OCI-LY7 (cell line): ENCODE data around the gene FKBP6. TPM values are rescaled to one million over a fixed set of nuclear protein-coding genes. Genes with fewer than 3 reads are reported as not detected.
A peak's percentile ranks its signal among the peaks of the same experiment; 100 is the strongest.
"Not testable (repeated sequence)": the region's sequence is repeated elsewhere in the genome, so short reads cannot be mapped to it uniquely, and the experiment has no call there.

Source experiments
- Bru-seq: library from RNA; stranded (reverse); fragments of 400-500 nt; gene quantifications from one replicate; lab custom pipeline; 2021; lab: Mats Ljungman, UMichigan
- BruChase-seq, 2 experiments: library from RNA; stranded (reverse); fragments of 400-500 nt; gene quantifications; one replicate each; lab custom pipeline; 2021; lab: Mats Ljungman, UMichigan
- BruUV-seq: library from RNA; stranded (reverse); fragments of 400-500 nt; replicated peaks from 2 replicates; lab custom pipeline; 2021; lab: Mats Ljungman, UMichigan
- CTCF ChIA-PET: fragments of 300-600 bp; sonication (Branson Sonifier 250); formaldehyde crosslinking; loops from one replicate; lab custom pipeline; 2022; ENCODE audit warnings: antibody characterized with exemption; ENCODE audit not compliant: unreplicated experiment; lab: Charles Lee
- POLR2A ChIA-PET: fragments of 300-600 bp; sonication (Branson Sonifier 250); formaldehyde crosslinking; loops from one replicate; lab custom pipeline; 2022; ENCODE audit warnings: antibody characterized with exemption; lab: Charles Lee
- DNase-seq: peaks from one replicate; pipeline ENCODE4 v3.0.0-alpha.2; 2015; ENCODE audit warnings: low spot score
- H2AFZ ChIP-seq: fragments of 200-600 bp; sonication (generic), shearing (Covaris generic); 2 replicates; pipeline ENCODE4 v1.6.1; 2014; ENCODE audit warnings: mild to moderate bottlenecking, antibody characterized with exemption, low read length, moderate library complexity
- H3K27ac ChIP-seq: fragments of 200-600 bp; sonication (generic); 2 replicates; pipeline ENCODE4 v1.5.1; 2014; ENCODE audit warnings: mixed run types, low read depth, mild to moderate bottlenecking, moderate library complexity, low read length, inconsistent platforms; ENCODE audit not compliant: poor library complexity, severe bottlenecking
- H3K36me3 ChIP-seq: fragments of 200-600 bp; sonication (generic); 2 replicates; pipeline ENCODE4 v1.6.1; 2014; ENCODE audit warnings: mild to moderate bottlenecking, antibody characterized with exemption, low read length, moderate library complexity, mixed read lengths; ENCODE audit not compliant: insufficient read depth
- H3K4me1 ChIP-seq: fragments of 200-600 bp; sonication (generic); 2 replicates; pipeline ENCODE4 v1.5.1; 2014; ENCODE audit warnings: mild to moderate bottlenecking, low read length; ENCODE audit not compliant: insufficient read depth, poor library complexity, severe bottlenecking
- H3K4me2 ChIP-seq: fragments of 200-600 bp; sonication (generic); 2 replicates; pipeline ENCODE4 v1.6.1; 2014; ENCODE audit warnings: mild to moderate bottlenecking, low read length
- H3K4me3 ChIP-seq: fragments of 200-600 bp; sonication (generic); 2 replicates; pipeline ENCODE4 v1.5.1; 2014; ENCODE audit warnings: mild to moderate bottlenecking, low read depth, low read length; ENCODE audit not compliant: poor library complexity, severe bottlenecking
- H3K79me2 ChIP-seq: fragments of 200-600 bp; sonication (generic); 2 replicates; pipeline ENCODE4 v1.6.1; 2016; ENCODE audit warnings: low read depth, mild to moderate bottlenecking, low read length, moderate library complexity, mixed read lengths; ENCODE audit not compliant: insufficient read depth
- H3K9me2 ChIP-seq: fragments of 200-600 bp; sonication (generic); 2 replicates; pipeline ENCODE4 v1.6.1; 2016; ENCODE audit warnings: mild to moderate bottlenecking, low read length, mixed read lengths; ENCODE audit not compliant: insufficient read depth
- H3K9me3 ChIP-seq: fragments of 200-600 bp; sonication (generic); 2 replicates; pipeline ENCODE4 v1.6.1; 2014; ENCODE audit warnings: mild to moderate bottlenecking, mixed run types, low read length, mixed read lengths
- H4K20me1 ChIP-seq: fragments of 200-600 bp; sonication (generic); 2 replicates; pipeline ENCODE4 v1.6.1; 2014; ENCODE audit warnings: mild to moderate bottlenecking, antibody characterized with exemption, low read length, moderate library complexity, mixed read lengths; ENCODE audit not compliant: insufficient read depth
- intact Hi-C: fragments of 100-400 bp; cut with micrococcal nuclease; formaldehyde crosslinking; loops from one replicate; pipeline ENCODE4 v1.10.0; 2022; ENCODE audit not compliant: unreplicated experiment
- long read RNA-seq: library from polyadenylated mRNA; stranded (forward); transcript quantifications from one replicate; pipeline ENCODE4 v2.0.0, GENCODE V29; 2022
- total RNA-seq, 2 experiments: library from RNA; depleted of rRNA in 1 of 2; stranded (reverse); fragments of >200 nt in 1 of 2; shearing (Covaris generic) in 1 of 2; gene quantifications; 2 replicates each; pipeline ENCODE4 v1.2.3, GENCODE V29; 2014 to 2022

Gene FKBP6, protein sequence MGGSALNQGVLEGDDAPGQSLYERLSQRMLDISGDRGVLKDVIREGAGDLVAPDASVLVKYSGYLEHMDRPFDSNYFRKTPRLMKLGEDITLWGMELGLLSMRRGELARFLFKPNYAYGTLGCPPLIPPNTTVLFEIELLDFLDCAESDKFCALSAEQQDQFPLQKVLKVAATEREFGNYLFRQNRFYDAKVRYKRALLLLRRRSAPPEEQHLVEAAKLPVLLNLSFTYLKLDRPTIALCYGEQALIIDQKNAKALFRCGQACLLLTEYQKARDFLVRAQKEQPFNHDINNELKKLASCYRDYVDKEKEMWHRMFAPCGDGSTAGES
- total RNA-seq (2014; rRNA removed; shearing (Covaris generic)) (not detected in 2 replicates), total RNA-seq (2022) (not detected in 2 replicates), Bru-seq, nascent RNA (not detected), BruChase-seq, experiment 1, labeled RNA remaining after a 6-hour chase (not detected), BruChase-seq, experiment 2, labeled RNA remaining after a 2-hour chase (not detected)
- long read RNA-seq, result 0 reads

DNA sequence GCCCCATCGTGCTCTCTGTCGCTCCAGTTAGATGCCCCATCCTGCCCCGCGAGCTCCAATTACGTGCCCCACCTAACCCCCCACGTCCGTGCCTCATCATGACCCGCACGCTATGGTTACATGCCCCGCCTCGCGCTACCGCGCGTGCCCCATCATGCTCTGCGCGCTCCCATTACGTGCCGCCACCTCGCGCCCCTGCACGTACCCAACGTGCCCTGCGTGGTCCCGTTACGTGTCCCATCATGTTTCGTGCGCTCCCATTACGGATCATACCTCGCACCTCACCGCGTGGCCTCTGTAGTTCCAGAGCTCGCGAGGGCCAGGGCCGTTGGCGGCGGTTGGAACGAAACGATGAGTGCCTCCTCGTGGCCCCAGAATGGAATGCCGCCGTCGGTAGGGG, at the start of gene FKBP6, which contains the start of gene TRIM50:
TSS of gene FKBP6 (plus strand) at position 240 of the 400 bp plus-strand sequence. CDS start 268 bp downstream, outside the sequence.
TSS of gene TRIM50 (minus strand) at position 161 of the 400 bp plus-strand sequence. CDS start 3,295 bp downstream, outside the sequence.
- CTCF ChIA-PET, H2AFZ ChIP-seq, H3K27ac ChIP-seq, DNase-seq, BruUV-seq, H3K36me3 ChIP-seq, H3K4me2 ChIP-seq, POLR2A ChIA-PET, H4K20me1 ChIP-seq, H3K79me2 ChIP-seq, H3K9me2 ChIP-seq, H3K4me3 ChIP-seq, H3K9me3 ChIP-seq, H3K4me1 ChIP-seq: not testable (repeated sequence)
- intact Hi-C loops, result loop anchor here (10.0 kb wide), 1 partner anchor 107 kb away; the partner anchor contains the start of gene FZD9

DNA sequence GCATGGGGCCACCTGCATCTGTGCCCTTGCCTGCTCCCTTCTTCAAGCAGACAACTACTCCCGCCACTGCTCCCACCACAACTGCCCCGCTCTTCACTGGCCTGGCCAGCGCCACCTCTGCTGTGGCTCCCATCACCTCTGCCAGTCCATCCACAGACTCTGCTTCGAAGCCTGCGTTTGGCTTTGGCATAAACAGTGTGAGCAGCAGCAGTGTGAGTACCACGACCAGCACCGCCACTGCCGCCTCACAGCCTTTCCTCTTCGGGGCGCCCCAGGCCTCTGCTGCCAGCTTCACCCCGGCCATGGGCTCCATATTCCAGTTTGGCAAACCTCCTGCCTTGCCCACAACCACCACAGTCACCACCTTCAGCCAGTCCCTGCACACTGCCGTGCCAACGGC, 30.7 kb upstream of the FKBP6 start:
- H2AFZ ChIP-seq, H3K27ac ChIP-seq, POLR2A ChIA-PET, H3K4me3 ChIP-seq, CTCF ChIA-PET, H3K4me2 ChIP-seq, intact Hi-C loops, H3K36me3 ChIP-seq, DNase-seq, H3K9me3 ChIP-seq, H3K9me2 ChIP-seq, H3K4me1 ChIP-seq, H4K20me1 ChIP-seq, H3K79me2 ChIP-seq: not testable (repeated sequence)
- BruUV-seq, result TSS peak; percentile 45

DNA sequence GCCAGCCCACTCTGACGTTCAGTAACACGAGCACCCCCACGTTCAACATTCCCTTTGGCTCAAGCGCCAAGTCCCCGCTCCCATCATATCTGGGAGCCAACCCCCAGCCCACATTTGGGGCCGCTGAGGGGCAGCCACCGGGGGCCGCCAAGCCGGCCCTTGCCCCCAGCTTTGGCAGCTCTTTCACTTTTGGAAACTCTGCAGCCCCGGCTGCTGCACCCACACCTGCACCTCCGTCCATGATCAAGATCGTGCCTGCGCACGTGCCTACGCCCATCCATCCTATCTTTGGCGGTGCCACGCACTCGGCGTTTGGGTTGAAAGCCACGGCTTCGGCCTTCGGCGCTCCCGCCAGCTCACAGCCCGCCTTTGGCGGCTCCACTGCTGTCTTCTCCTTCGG, 30.3 kb upstream of the FKBP6 start:
- H3K4me1 ChIP-seq, H3K9me2 ChIP-seq, CTCF ChIA-PET, H3K4me3 ChIP-seq, H3K36me3 ChIP-seq, POLR2A ChIA-PET, DNase-seq, H3K27ac ChIP-seq, H3K79me2 ChIP-seq, H3K9me3 ChIP-seq, H3K4me2 ChIP-seq, H4K20me1 ChIP-seq, intact Hi-C loops, H2AFZ ChIP-seq, BruUV-seq: not testable (repeated sequence)

DNA sequence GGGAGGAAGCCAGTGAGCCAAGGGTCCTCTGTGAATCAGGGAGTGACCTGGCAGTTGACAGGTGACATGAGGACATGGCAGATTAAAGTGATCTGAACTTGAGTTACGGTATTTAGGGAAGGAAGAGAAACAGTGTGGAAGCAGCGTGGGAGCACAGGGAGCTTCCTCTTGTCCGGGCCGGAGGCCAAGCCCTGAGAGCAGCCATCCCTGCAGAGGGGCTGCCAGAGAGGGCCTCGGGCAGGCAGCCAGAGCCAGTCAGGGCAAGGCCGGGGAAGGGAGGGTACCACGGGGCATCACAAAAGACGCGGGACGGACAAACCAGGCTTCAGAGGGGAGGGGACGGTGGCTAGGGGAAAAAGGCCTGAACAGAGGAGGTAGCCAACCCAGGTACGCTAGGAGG, 28.1 kb upstream of the FKBP6 start:
- peaks cover 15% of the 10 kb centered on the region for H3K36me3 ChIP-seq
- intact Hi-C loops, H2AFZ ChIP-seq, H3K9me2 ChIP-seq, POLR2A ChIA-PET, BruUV-seq, H3K4me2 ChIP-seq, DNase-seq, H3K79me2 ChIP-seq, H3K4me3 ChIP-seq, H3K4me1 ChIP-seq, H3K27ac ChIP-seq, H3K9me3 ChIP-seq, CTCF ChIA-PET, H4K20me1 ChIP-seq: not testable (repeated sequence)
